Activated CD4-positive, alpha-beta memory T cell treated with anti-CD3 and anti-CD28 coated beads for 36 hours (primary cell): ENCODE results near the gene BSG. TPM values are rescaled to one million over a fixed set of nuclear protein-coding genes. Genes with fewer than 3 reads are reported as not detected.
A peak's percentile ranks its signal among the peaks of the same experiment; 100 is the strongest.

ENCODE experiments used
- CTCF ChIA-PET: fragments of 350-600 bp; sonication (Branson Sonifier 250); formaldehyde crosslinking; loops from one replicate; lab custom pipeline; 2021; ENCODE audit warnings: antibody characterized with exemption, inconsistent platforms; lab: Charles Lee
- POLR2A ChIA-PET: fragments of 350-600 bp; sonication (Branson Sonifier 250); formaldehyde crosslinking; loops from one replicate; lab custom pipeline; 2021; ENCODE audit warnings: antibody characterized with exemption; lab: Charles Lee
- DNase-seq: peaks from one replicate; pipeline ENCODE4 v3.0.0-alpha.2; 2020
- H3K27ac Mint-ChIP-seq: one replicate; pipeline ENCODE4 v1.8.0; 2021; ENCODE audit warnings: mixed read lengths
- H3K27me3 Mint-ChIP-seq: one replicate; pipeline ENCODE4 v1.8.0; 2021; ENCODE audit warnings: mixed read lengths
- H3K36me3 Mint-ChIP-seq: one replicate; pipeline ENCODE4 v1.8.0; 2021; ENCODE audit warnings: mixed read lengths
- H3K4me1 Mint-ChIP-seq: one replicate; pipeline ENCODE4 v1.8.0; 2021; ENCODE audit warnings: low read depth, mixed read lengths
- H3K4me3 Mint-ChIP-seq: one replicate; pipeline ENCODE4 v1.8.0; 2021; ENCODE audit warnings: mild to moderate bottlenecking, mixed read lengths
- H3K9me3 Mint-ChIP-seq: one replicate; pipeline ENCODE4 v1.8.0; 2021; ENCODE audit warnings: mixed read lengths
- intact Hi-C: fragments of 100-400 bp; cut with micrococcal nuclease; formaldehyde crosslinking; loops from one replicate; pipeline ENCODE4 v1.15.1; 2023
- total RNA-seq, 2 experiments: library from RNA; stranded (reverse); gene quantifications; one replicate each; pipeline ENCODE4 v1.2.3, GENCODE V29; 2021

BSG gene
- total RNA-seq, 2 experiments from 2014 or later, result 185 to 205 TPM

DNA sequence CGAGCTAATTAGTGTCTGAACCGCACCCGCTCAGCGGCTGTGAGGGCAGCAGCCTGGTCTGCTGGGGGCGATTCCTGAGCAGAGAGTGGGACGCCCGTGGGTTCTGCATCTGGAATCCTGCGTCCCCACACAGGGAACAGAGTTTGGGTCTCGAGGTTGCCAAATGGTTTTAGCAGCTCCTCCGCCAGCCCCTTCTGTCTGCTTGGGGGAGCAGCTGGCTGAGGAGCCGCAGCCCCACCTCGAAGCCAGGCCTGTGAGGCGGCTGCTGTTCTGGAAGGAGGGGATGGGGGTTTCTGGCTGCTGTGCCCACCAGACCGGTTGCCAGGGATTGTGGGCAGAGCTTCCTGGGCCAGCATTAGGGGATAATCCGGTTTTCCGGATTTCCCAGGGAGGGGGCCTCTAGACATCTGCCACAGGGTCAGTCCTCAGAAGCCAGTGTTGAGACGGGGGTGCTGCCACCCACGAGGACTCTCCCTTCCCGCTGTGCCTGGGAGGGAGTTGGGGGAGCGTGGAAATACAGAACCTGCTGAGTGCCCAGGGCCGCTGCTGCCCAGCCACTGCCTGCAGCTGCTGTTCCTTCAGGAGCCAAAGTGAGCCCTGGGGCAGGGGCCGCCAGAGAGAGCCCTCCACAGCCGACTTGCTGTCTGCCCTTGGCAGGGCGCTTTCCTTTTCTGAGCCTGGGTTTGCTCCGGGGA lies 38.9 kb upstream of the BSG start:
- H3K4me1 Mint-ChIP-seq, result peaks cover 12% of the 10 kb centered on the region
- peaks cover 7% of the 10 kb centered on the region for H3K36me3 Mint-ChIP-seq
- POLR2A ChIA-PET, result interaction anchor here (0.6 to 3.4 kb wide), 3 partner anchors 23 to 38 kb away, joined by 3 to 13 read pairs (median 11); partner anchors contain the start of gene TPGS1

DNA sequence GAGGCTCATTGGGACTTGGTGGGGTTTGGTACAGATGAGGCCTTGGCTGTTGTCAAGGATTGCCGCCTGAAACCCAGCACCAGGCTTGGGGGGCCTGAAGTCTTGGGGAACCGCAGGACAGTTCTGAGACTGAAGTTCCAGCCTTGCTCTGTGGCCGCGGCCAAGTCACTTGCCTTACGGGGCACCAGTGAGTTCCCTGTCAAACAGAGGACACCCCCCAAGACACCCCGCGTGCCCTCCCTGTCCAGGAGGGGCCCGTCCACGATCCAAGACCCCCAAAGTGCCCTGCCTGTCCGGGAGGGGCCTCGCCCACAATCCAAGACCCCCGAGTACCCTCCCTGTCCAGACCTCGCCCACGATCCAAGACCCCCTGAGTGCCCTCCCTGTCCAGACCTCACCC lies 38.3 kb upstream of the BSG start:
- Mint-ChIP-seq H3K4me1 (peaks cover 12% of the 10 kb centered on the region), H3K9me3 (no peaks in the 10 kb centered on the region), H3K27ac (no peak overlapping the region), H3K36me3 (peaks cover 8% of the 10 kb centered on the region), H3K4me3 (peak overlapping the region; percentile 32), H3K27me3 (no peaks in the 10 kb centered on the region)
- ChIA-PET CTCF (interaction anchor here (2.4 to 4.5 kb wide), 2 partner anchors 15 to 23 kb away, joined by 10 to 66 read pairs; no protein-coding TSS in a partner anchor), POLR2A (no interaction called here)
- no peak for DNase-seq
- intact Hi-C loops, result no loop called here

More for the DNA sequence above, 38.9 kb upstream of the BSG start:
- peaks cover under 1% of the 10 kb centered on the region for H3K27me3 Mint-ChIP-seq
- no peaks in the 10 kb centered on the region for H3K9me3 Mint-ChIP-seq
- H3K4me3 Mint-ChIP-seq, result peak overlapping the region; percentile 86
- H3K27ac Mint-ChIP-seq, result no peak overlapping the region
- CTCF ChIA-PET, result interaction anchor here (1.0 to 4.5 kb wide), 6 partner anchors 9 to 41 kb away, joined by 3 to 66 read pairs (median 8); partner anchors contain the start of gene TPGS1
- no peak for DNase-seq
- intact Hi-C loops, result loop anchor here (1.0 kb wide), 1 partner anchor 26 kb away; the partner anchor contains the start of gene TPGS1

DNA sequence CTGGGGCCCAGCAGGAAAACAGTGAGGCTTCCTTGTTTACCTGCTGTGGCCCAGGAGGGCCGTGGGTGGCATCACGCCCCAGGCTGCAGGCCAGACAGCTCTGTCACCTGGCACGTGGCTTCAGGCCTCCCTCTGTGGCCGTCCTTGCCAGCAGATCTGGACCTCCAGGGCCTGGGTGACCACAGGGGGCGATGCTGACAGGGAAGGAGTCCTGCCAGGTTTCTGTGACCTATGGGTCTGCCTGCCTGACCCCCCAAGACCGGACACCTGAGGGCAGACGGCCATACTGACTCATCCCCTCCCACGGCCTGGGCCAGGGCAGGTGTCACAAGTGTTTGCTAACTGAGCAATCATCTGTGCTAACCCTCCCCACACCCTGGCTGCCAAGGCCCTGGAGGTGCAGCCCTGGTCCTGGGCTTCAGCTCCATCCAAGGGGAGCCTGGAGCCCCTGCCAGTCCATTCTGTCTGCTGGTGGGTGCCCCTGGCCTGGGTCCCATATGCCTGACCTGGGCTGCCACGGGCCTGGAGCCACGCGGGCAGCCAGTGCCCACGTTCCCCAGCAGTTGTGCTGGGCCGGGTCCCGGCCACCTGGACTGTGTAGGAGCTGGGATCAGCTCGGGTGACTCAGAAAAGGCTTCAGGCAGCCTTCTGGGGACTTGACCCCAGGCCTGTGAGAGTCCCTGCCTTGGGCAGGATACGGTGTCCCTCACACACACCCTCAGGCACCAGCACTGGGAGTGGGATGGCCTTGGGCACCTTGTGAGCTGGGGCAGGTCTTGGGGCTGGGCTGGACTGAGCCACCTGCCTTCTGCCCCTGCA lies 37.2 kb upstream of the BSG start:
- POLR2A ChIA-PET, result no interaction called here
- peaks cover 8% of the 10 kb centered on the region for H3K36me3 Mint-ChIP-seq
- intact Hi-C loops, result no loop called here
- H3K4me3 Mint-ChIP-seq, result no peak overlapping the region
- no peak for DNase-seq
- no peak overlapping the region for H3K27ac Mint-ChIP-seq
- H3K9me3 Mint-ChIP-seq, result no peaks in the 10 kb centered on the region
- H3K4me1 Mint-ChIP-seq, result peaks cover 12% of the 10 kb centered on the region
- CTCF ChIA-PET, result no interaction called here
- no peaks in the 10 kb centered on the region for H3K27me3 Mint-ChIP-seq

DNA sequence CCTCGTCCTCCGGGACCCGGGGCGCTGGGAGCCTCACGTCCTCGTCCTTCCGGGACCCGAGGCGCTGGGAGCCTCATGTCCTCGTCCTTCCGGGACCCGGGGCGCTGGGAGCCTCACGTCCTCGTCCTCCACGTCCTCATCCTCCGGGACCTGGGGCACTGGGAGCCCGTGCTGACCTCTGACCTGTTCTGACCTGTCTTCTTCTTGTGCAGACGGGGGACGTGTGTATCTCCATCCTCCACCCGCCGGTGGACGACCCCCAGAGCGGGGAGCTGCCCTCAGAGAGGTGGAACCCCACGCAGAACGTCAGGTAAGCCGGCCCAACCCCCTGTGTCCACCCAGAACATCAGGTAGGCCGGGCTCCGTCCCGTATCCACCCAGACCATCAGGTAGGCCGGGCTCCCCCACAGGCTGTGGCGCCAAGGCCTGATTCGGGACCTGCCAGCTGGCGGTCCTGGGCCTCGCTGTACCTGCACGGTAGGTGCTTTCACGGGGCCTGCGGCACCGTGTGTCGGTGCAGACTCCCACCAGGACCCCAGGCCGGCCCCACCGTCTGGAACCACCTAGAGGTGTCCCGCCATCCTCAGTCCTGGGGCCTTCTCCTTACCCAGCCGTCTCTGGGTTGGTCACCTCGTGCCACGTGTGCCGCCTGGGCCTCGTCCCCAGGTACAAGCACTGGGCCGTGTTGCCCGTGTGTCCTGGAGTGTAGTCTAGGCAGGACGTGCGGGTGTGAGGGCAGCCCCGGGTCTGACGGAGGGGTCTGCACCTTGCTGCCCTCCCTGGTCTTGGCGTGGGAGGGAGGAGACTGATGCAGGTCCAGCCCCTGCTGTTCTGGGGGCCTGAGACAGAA lies 36.1 kb upstream of the BSG start:
- CTCF ChIA-PET, result interaction anchor here (0.6 kb wide), 1 partner anchor 109 kb away, joined by 4 read pairs; no protein-coding TSS in a partner anchor
- no peak overlapping the region for H3K4me3 Mint-ChIP-seq
- intact Hi-C loops, result no loop called here
- H3K27me3 Mint-ChIP-seq, result no peaks in the 10 kb centered on the region
- H3K9me3 Mint-ChIP-seq, result no peaks in the 10 kb centered on the region
- POLR2A ChIA-PET, result no interaction called here
- H3K36me3 Mint-ChIP-seq, result peaks cover 8% of the 10 kb centered on the region
- H3K4me1 Mint-ChIP-seq, result peaks cover 12% of the 10 kb centered on the region
- no peak for DNase-seq
- H3K27ac Mint-ChIP-seq, result no peak overlapping the region

DNA sequence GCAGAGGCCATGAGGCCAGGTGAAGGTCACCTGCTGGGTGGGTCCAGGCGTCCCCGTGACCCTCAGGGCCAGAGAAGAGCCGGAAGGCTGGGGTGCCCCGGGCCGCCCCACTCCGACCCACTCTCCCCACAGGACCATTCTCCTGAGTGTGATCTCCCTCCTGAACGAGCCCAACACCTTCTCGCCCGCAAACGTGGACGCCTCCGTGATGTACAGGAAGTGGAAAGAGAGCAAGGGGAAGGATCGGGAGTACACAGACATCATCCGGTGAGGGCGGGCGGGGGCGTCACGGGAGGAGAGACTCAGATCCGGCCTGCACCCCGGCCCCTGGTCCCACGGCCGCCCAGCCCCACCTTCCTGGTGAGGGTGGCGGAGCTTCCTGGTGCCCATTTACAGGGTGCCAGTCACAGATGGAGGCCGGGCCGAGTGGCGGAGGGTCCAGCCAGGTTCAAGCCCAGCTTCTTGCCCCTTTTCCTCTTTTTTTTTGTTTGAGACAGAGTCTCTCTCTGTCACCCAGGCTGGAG lies 35.5 kb upstream of the BSG start:
- ChIA-PET POLR2A (no interaction called here), CTCF (interaction anchor here (0.6 to 1.0 kb wide), 2 partner anchors 27 to 108 kb away, joined by 3 to 4 read pairs; no protein-coding TSS in a partner anchor)
- peaks cover 8% of the 10 kb centered on the region for H3K36me3 Mint-ChIP-seq
- no peak for DNase-seq
- peaks cover 12% of the 10 kb centered on the region for H3K4me1 Mint-ChIP-seq
- no peak overlapping the region for H3K4me3 Mint-ChIP-seq
- H3K27me3 Mint-ChIP-seq, result no peaks in the 10 kb centered on the region
- H3K9me3 Mint-ChIP-seq, result no peaks in the 10 kb centered on the region
- H3K27ac Mint-ChIP-seq, result no peak overlapping the region
- intact Hi-C loops, result no loop called here

DNA sequence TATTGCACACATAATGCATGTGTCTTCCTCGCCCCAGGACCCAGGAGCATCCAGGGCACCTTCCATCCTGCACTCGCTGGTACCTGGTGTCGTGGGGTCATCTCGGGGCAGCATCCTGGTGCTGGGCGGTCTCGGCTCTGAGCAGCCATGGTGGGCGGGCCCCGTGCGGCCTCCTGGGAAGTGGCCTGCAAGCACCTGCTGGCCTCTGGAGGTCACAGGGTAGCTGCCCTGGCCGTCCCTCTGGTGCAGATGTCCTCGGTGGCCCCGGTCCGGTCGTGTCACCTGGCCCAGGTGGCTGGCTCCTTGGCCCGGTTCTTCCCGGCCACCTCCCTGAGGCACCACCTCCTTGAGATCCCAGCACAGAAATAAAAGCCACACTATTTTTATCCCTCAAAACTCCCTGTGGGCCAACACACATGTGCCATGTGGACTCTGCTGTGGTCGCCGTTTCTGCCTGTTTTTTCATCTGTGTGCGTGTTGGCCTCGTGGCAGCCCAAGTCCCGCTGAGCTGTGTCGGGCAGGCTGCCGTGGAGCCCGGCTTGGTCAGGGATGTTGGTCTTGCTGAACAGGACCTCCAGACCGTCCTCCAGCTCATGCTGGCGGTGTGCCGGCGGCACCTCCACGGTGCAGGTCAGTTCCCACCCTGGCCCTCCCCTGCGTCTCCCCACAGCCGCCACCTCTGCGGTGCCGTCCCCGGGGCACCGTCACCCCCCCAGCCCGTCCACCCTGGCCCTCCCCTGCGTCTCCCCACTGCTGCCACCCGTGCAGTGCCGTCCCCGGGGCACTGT lies 33.6 kb upstream of the BSG start:
- Mint-ChIP-seq H3K4me1 (peaks cover 13% of the 10 kb centered on the region), H3K9me3 (no peaks in the 10 kb centered on the region), H3K27ac (no peak overlapping the region), H3K27me3 (no peaks in the 10 kb centered on the region), H3K36me3 (peaks cover 8% of the 10 kb centered on the region), H3K4me3 (no peak overlapping the region)
- no peak for DNase-seq
- CTCF ChIA-PET, result no interaction called here
- POLR2A ChIA-PET, result no interaction called here
- intact Hi-C loops, result no loop called here

DNA sequence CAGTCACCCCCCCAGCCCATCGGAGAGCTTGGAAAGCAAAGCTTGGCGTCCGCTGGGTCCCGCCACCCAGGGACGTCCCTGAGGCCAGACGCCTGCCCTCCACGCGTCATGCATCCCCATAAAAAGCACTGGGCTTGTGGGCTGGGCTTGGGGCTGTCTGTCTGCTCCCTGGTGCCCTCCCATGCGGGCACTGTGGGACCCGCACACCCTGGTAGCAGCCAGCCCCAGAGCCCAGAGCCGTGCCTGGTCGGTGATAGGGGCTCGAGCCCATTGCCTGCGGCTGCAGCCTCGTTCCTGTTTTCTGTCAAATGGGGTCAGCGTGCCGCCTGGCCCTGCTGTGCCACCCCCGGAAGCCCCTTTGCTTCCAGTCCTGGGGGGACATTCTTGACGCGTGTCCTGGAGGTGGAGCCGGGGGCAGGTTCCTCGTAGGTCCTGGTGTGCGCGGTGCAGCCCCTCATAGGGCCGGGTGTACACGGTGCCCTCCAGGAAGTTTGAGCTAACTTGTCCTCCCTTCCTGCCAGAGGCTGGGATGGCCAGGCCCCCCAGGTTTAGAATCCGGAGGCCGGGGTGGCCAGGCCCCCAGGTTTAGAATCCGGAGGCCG lies 32.9 kb upstream of the BSG start:
- no peak overlapping the region for H3K27ac Mint-ChIP-seq
- DNase-seq, result no peak
- no peaks in the 10 kb centered on the region for H3K9me3 Mint-ChIP-seq
- no peak overlapping the region for H3K4me3 Mint-ChIP-seq
- no peaks in the 10 kb centered on the region for H3K27me3 Mint-ChIP-seq
- peaks cover 8% of the 10 kb centered on the region for H3K36me3 Mint-ChIP-seq
- intact Hi-C loops, result no loop called here
- ChIA-PET CTCF (no interaction called here), POLR2A (no interaction called here)
- H3K4me1 Mint-ChIP-seq, result peaks cover 18% of the 10 kb centered on the region

DNA sequence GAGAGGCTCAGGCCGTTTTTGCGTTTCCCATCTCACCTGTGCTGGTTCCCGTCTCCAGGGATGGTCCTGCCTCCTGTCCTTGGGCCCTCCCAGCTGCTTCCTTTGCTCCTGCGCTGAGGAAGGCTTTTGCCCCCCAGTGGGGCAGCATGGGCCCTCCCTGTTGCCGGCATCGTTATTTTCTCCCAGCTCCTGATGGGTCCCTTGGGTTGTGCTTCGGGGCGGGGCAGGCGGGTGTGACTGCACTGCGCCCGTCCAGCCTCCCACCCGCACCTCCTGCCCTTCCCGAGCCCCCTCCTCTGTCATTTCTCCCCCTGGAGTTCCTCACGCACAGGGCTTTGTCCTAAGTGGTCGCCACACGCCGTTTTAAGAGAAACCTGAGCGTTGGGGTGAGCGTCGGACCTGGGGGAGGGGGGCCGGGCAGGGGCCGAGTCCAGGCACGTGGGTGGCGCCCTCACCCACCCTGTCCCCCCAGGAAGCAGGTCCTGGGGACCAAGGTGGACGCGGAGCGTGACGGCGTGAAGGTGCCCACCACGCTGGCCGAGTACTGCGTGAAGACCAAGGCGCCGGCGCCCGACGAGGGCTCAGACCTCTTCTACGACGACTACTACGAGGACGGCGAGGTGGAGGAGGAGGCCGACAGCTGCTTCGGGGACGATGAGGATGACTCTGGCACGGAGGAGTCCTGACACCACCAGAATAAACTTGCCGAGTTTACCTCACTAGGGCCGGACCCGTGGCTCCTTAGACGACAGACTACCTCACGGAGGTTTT lies 31.3 kb upstream of the BSG start:
- ChIA-PET POLR2A (no interaction called here), CTCF (no interaction called here)
- H3K36me3 Mint-ChIP-seq, result peaks cover 8% of the 10 kb centered on the region
- no peak overlapping the region for H3K4me3 Mint-ChIP-seq
- no peaks in the 10 kb centered on the region for H3K27me3 Mint-ChIP-seq
- H3K9me3 Mint-ChIP-seq, result no peaks in the 10 kb centered on the region
- no peak overlapping the region for H3K27ac Mint-ChIP-seq
- H3K4me1 Mint-ChIP-seq, result peaks cover 20% of the 10 kb centered on the region
- no peak for DNase-seq
- intact Hi-C loops, result no loop called here

DNA sequence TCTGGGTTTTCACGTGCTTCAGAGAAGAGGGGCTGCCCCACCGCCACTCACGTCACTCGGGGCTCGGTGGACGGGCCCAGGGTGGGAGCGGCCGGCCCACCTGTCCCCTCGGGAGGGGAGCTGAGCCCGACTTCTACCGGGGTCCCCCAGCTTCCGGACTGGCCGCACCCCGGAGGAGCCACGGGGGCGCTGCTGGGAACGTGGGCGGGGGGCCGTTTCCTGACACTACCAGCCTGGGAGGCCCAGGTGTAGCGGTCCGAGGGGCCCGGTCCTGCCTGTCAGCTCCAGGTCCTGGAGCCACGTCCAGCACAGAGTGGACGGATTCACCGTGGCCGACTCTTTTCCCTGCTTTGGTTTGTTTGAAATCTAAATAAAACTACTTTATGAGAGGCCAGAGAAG lies 30.7 kb upstream of the BSG start:
- intact Hi-C loops, result no loop called here
- Mint-ChIP-seq H3K4me3 (no peak overlapping the region), H3K27me3 (no peaks in the 10 kb centered on the region), H3K9me3 (no peaks in the 10 kb centered on the region), H3K27ac (no peak overlapping the region), H3K36me3 (peaks cover 8% of the 10 kb centered on the region), H3K4me1 (peaks cover 20% of the 10 kb centered on the region)
- DNase-seq, result no peak
- ChIA-PET POLR2A (no interaction called here), CTCF (interaction anchor here (1.1 kb wide), 1 partner anchor 9 kb away, joined by 6 read pairs; no protein-coding TSS in a partner anchor)

DNA sequence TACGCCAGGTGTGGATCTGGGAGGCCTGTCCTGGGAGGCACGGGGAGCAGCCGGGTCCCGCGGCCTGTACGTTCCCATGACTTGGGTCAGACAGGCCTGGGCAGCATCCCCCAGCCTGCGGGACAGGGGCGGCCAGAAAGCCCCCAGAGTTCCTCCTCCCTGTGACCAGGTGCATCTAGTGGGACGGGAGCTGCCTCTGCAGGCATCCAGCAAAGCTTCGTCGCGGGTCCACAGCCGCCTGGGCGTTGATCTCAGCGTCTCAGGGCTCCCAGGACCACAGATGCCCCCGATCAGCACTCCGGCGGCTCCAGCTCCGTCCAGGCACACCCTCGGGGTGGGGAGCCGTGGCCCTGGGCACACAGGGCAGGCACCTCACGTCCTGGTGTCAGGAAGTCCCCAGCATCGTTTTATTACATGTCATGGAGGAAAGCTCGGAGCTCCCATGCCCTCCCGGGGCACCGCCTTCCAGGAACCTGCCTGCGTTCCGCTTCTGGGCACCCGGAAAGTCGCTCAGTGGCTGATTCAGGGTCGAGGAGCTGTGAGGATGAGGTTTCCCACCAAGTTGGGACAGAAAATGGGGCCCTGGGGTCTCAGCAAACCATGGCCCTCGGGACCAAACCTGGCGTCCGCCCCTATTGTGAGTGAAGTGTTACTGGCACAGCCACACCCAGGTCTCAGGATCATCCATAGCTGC lies 30.1 kb upstream of the BSG start:
- peaks cover 20% of the 10 kb centered on the region for H3K4me1 Mint-ChIP-seq
- intact Hi-C loops, result no loop called here
- H3K27ac Mint-ChIP-seq, result no peak overlapping the region
- DNase-seq, result no peak
- POLR2A ChIA-PET, result interaction anchor here (0.7 to 0.8 kb wide), 2 partner anchors 29 to 122 kb away, joined by 3 read pairs; no protein-coding TSS in a partner anchor
- H3K36me3 Mint-ChIP-seq, result peaks cover 8% of the 10 kb centered on the region
- no peak overlapping the region for H3K4me3 Mint-ChIP-seq
- CTCF ChIA-PET, result interaction anchor here (1.1 kb wide), 1 partner anchor 10 kb away, joined by 6 read pairs; no protein-coding TSS in a partner anchor
- no peaks in the 10 kb centered on the region for H3K27me3 Mint-ChIP-seq
- no peaks in the 10 kb centered on the region for H3K9me3 Mint-ChIP-seq
